ENCODE measurements around the gene SMIM36.
"Not testable (repeated sequence)": the region's sequence is repeated elsewhere in the genome, so short reads cannot be mapped to it uniquely, and the experiment has no call there.

The SMIM36 gene

DNA sequence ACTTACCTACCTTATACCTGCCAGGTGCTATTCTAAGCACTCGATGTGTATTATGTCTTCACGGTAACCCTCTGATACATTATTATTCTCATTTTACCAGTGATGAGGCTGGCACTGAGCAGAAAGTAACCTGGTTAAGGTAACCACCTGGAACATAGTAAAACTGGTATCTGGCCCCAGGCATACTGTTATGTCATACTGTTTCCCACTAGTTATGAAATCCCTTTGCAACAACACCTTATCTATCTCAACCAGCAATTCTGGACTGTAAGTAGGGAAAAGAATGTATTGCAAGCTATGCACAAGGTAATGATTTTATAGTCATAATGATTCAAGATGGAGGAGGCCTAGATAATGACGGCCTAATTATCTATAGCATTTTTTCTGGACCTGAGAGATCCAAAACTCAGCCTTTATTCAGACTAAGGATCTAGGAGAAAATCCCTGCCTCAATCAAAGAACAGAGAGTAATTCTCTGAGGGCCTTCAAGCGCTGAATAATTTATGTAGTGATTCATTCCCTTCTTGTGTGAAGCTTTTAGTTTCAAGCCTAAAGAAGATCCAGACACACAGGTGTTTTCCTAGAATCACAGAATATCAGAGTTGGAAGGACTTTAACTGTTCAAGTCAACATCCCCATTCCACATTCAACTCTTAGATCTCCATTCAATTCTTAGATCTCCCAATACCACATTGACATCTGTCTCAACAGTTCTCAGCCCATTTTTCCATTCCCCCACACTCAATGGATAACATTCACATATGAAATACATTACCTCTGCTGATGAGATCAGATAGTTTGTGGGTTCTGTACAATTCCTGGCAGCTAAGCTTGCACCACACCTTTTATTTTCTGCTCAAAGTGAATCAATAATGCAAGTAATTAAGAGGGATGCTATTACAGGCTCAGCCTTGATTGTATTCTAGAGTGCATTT lies 74.8 kb downstream of the SMIM36 start:
- H3K4me3 ChIP-seq (ENCODE audit: low read depth, low read length): no peak overlapping the region
- in situ Hi-C loops (cut with HindIII; ENCODE audit: low sequenced_read_pairs): no loop called here
- TF ChIP-seq, protein P1, sequence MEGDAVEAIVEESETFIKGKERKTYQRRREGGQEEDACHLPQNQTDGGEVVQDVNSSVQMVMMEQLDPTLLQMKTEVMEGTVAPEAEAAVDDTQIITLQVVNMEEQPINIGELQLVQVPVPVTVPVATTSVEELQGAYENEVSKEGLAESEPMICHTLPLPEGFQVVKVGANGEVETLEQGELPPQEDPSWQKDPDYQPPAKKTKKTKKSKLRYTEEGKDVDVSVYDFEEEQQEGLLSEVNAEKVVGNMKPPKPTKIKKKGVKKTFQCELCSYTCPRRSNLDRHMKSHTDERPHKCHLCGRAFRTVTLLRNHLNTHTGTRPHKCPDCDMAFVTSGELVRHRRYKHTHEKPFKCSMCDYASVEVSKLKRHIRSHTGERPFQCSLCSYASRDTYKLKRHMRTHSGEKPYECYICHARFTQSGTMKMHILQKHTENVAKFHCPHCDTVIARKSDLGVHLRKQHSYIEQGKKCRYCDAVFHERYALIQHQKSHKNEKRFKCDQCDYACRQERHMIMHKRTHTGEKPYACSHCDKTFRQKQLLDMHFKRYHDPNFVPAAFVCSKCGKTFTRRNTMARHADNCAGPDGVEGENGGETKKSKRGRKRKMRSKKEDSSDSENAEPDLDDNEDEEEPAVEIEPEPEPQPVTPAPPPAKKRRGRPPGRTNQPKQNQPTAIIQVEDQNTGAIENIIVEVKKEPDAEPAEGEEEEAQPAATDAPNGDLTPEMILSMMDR (IDR thresholded peaks at IDR 0.05; ENCODE audit: low read depth, low read length, missing control alignments): no peak
- DNase-seq (ENCODE audit: low read depth): no peak

DNA sequence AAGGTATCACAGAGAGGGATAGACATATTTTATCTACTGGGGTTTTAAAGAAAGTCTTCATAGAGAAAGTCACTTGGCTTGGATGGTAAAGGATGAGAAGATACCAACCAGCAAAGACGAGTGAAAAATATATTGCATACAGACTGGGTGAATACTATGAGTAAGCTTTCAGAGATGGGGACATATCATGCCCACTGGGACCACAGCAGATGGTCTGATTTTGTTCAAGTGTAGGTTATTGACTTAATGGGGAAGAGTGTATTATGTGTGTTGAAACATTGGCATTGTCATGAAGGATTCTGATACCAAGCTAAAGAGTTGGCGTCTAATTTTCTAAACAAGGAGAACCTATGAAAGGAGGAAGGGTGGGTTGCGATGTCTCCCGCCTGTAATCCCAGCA lies 75.8 kb downstream of the SMIM36 start:
- TF ChIP-seq, protein P1 (IDR thresholded peaks at IDR 0.05; ENCODE audit: low read depth, low read length, missing control alignments): no peak
- no peak for DNase-seq (ENCODE audit: low read depth)
- in situ Hi-C loops (cut with HindIII; ENCODE audit: low sequenced_read_pairs): no loop called here
- H3K4me3 ChIP-seq (ENCODE audit: low read depth, low read length): no peak overlapping the region

DNA sequence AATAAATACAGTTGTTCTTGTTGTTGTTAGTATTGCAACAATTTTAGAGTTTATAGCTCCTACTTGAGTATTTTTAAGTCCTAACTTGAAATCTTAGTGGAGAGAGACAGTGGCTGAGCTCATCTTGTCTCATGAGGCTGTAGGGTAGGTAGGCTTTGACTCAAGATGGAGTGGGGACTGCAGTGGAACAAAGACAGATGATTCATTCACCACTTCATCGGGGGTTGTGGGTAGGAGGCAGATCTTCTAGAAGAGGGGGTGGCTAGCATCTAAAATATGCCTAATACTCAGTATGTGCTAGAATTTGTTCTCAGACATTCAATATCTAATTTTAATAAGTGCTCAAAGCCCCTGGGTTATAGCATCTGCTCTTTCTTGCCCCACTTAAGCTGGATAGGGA lies 76.5 kb downstream of the SMIM36 start:
- TF ChIP-seq, protein P1 (IDR thresholded peaks at IDR 0.05; ENCODE audit: low read depth, low read length, missing control alignments): no peak
- H3K4me3 ChIP-seq (ENCODE audit: low read depth, low read length): no peak overlapping the region
- in situ Hi-C loops (cut with HindIII; ENCODE audit: low sequenced_read_pairs): no loop called here
- no peak for DNase-seq (ENCODE audit: low read depth)

GRCh38 chr17:55433629-55434422 lies 77.4 kb downstream of the SMIM36 start:
- in situ Hi-C loops (cut with HindIII; ENCODE audit: low sequenced_read_pairs): no loop called here
- no peak overlapping the region for H3K4me3 ChIP-seq (ENCODE audit: low read depth, low read length)

DNA sequence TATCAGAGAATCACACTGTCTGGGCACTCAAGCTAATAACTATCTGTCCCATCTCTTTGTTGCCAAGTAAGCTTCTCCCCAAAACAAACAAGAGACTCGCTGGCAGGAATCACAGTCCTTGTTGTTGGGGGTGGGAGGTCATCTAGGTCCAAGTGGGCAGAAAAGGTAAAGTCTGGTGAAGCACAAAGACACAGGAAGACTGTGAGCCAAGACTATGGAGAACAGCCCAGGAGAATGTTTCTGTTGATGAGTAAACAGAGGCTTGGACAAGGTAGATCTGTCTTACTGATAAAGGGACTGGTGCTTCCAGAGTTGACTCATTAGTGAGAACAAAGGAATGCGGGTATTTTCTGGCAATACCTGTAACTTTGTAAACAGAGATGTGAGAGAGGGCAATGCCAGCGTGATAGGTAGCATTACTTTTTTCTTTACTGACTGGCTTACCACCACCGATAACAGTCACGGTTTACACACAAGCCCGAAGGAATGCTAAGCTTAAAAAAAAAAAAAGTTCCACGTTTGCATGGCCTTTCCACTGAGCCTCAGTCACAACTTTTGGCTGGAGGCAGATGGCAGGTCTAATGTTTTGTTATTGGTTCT lies 78.1 kb downstream of the SMIM36 start:
- H3K4me3 ChIP-seq (ENCODE audit: low read depth, low read length): no peak overlapping the region
- in situ Hi-C loops (cut with HindIII; ENCODE audit: low sequenced_read_pairs): no loop called here
- no peak for DNase-seq (ENCODE audit: low read depth)
- TF ChIP-seq, protein P1 (IDR thresholded peaks at IDR 0.05; ENCODE audit: low read depth, low read length, missing control alignments): no peak

More at GRCh38 chr17:55433629-55434422, 77.4 kb downstream of the SMIM36 start:
- TF ChIP-seq, protein P1 (IDR thresholded peaks at IDR 0.05; ENCODE audit: low read depth, low read length, missing control alignments): no peak
- peak; percentile 62 for DNase-seq (ENCODE audit: low read depth)

DNA sequence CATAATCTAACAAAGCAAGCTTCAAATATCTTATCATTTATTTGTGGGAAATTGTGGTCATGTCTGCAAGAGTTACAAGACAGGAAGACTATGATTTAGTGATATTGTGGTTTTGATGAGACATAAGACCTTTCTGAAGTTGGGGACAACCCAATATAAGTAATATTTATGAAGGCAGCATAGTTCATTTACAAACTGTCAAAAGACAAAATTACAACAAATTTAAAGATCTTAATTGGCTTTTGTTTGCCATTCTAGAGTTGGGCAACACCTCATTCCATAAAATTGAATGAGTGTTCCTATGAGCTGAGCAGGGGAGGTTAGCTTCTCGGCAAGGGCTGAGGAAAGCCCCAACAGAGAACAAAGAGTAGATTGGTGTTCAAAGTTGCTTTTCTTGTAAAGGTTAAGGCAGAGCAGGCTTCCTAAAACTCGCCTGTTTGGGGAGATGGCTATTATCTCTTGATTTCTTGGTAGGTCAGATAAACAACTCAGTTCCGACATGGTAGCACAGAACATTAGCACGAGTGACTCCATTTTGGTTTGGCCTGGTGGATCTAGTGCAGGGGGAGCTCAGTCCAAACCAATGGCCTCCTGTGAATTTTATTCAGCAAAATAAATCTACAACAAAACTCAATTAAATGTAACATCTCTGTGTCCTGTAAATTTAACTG lies 78.8 kb downstream of the SMIM36 start:
- in situ Hi-C loops (cut with HindIII; ENCODE audit: low sequenced_read_pairs): no loop called here
- TF ChIP-seq, protein P1 (IDR thresholded peaks at IDR 0.05; ENCODE audit: low read depth, low read length, missing control alignments): no peak
- DNase-seq (ENCODE audit: low read depth): no peak

DNA sequence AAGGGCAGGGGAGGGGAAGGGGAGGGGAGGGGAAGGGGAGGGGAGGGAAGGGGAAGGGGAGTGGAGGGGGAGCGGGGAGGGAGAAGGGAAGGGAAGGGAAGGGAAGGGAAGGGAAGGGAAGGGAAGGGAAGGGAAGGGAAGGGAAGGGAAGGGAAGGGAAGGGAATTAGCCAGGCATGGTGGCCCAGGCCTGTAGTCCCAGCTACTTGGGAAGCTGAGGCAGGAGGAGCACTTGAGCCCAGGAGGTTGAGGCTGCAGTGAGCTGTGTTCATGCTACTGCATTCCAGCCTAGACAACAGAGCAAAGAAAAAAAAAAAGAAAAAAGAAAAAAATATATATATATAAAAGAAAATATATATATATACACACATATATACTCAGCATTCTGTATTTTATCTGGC lies 79.3 kb downstream of the SMIM36 start:
- DNase-seq (ENCODE audit: low read depth); in situ Hi-C loops (cut with HindIII; ENCODE audit: low sequenced_read_pairs); H3K4me3 ChIP-seq (ENCODE audit: low read depth, low read length): not testable (repeated sequence)

More for the DNA sequence above, 78.8 kb downstream of the SMIM36 start:
- no peak overlapping the region for H3K4me3 ChIP-seq (ENCODE audit: low read depth, low read length)
